ENCODE results near the gene EML6.

EML6 gene

DNA sequence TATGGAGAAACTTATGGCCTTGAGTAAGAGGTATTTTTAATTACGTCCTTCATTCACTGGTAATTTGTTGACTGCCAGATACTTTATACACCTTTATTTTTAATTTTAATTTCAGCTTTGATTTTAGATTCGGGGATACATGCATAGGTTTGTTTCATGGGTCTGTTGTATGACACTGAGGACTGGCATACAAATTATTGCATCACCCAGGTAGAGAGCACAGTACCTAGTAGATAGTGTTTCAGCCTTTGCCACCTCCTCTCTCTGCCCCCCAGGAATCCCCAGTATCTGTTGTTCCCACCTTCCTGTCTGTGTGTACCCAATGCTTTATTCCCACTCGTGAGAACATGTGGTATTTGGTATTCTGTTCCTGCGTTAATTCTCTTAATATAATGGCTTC is 188.8 kb downstream of the EML6 start:
- Histone ChIP-seq H3K27me3 (ENCODE audit: control insufficient read depth in 3 of 3, insufficient read depth in 3 of 3, low read depth in 1 of 3, low read length in 3 of 3) (peaks cover 0 to 4% (median 0%) of the 10 kb centered on the region in 3 experiments), H3K4me1 (ENCODE audit: control insufficient read depth in 2 of 2, insufficient read depth in 1 of 2, low read depth in 1 of 2, low read length in 2 of 2) (no peaks in the 10 kb centered on the region), H2AFZ (ENCODE audit: low read length) (no peak overlapping the region), H2BK5ac (ENCODE audit: low read length) (no peak overlapping the region), H3K27ac (replicated peaks; ENCODE audit: low read length) (no peak overlapping the region), H3K4me3 (ENCODE audit: low read length in 2 of 2) (no peak overlapping the region), H3K18ac (ENCODE audit: low read length) (no peak overlapping the region), H3K9me3 (replicated peaks in 1 of 2; ENCODE audit: control insufficient read depth in 2 of 2, insufficient read depth in 1 of 2, low read depth in 1 of 2, low read length in 2 of 2) (no peaks in the 10 kb centered on the region), H2BK120ac (ENCODE audit: low read depth, low read length) (no peak overlapping the region), H2BK12ac (ENCODE audit: low read length) (no peak overlapping the region), H3K79me1 (ENCODE audit: low read depth, low read length) (no peaks in the 10 kb centered on the region), H3K23ac (ENCODE audit: low read depth, low read length, poor library complexity) (no peak overlapping the region), H3K4ac (ENCODE audit: low read length) (no peak overlapping the region), H3K4me2 (ENCODE audit: insufficient read depth, low read length, poor library complexity, severe bottlenecking) (no peak overlapping the region), H3K14ac (ENCODE audit: low read length) (no peak overlapping the region), H2AK5ac (ENCODE audit: low read depth, low read length) (no peak overlapping the region), H4K91ac (ENCODE audit: low read depth, low read length, poor library complexity) (no peak overlapping the region), H3K36me3 (replicated peaks in 1 of 2; ENCODE audit: control insufficient read depth in 2 of 2, insufficient read depth in 2 of 2, low read length in 2 of 2) (no peaks in the 10 kb centered on the region), H3K9ac (ENCODE audit: low read depth, low read length, poor library complexity) (no peak overlapping the region), H4K8ac (ENCODE audit: low read depth, low read length) (no peak overlapping the region), H2BK15ac (ENCODE audit: low read length) (no peak overlapping the region)
- DNase-seq (ENCODE audit: low spot score) = no peak
- no CpG with 5 or more reads among the region's 4 CpGs for WGBS, 2 donors (ENCODE audit: extremely low coverage in 2 of 2, insufficient read length in 2 of 2, insufficient replicate concordance in 1 of 2)

DNA sequence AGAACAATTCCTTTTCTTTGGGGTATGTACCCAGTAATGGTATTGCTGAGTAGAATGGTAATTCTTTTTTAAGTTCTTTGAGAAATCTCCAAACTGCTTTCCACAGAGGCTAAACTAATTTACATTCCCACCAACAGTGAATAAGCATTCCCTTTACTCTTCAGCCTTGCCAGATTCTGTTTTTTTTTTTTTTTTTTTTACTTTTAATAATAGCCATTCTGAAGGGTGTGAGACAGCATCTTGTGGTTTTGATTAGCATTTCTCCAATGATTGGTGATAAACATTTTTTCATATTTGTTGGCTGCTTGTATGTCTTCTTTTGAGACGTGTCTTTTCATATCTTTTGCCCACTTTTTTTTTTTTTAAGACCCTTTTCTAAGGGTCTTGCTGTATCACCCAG is 189.4 kb downstream of the EML6 start:
- H2BK5ac ChIP-seq (ENCODE audit: low read length) = no peak overlapping the region
- no CpG with 5 or more reads among the region's 1 CpG for WGBS, 2 donors (ENCODE audit: extremely low coverage in 2 of 2, insufficient read length in 2 of 2, insufficient replicate concordance in 1 of 2)
- peaks cover 0 to 4% (median 0%) of the 10 kb centered on the region in 3 experiments for H3K27me3 ChIP-seq (ENCODE audit: control insufficient read depth in 3 of 3, insufficient read depth in 3 of 3, low read depth in 1 of 3, low read length in 3 of 3)
- no peak overlapping the region for H3K4me2 ChIP-seq (ENCODE audit: insufficient read depth, low read length, poor library complexity, severe bottlenecking)
- H2BK120ac ChIP-seq (ENCODE audit: low read depth, low read length) = no peak overlapping the region
- no peaks in the 10 kb centered on the region for H3K9me3 ChIP-seq (replicated peaks in 1 of 2; ENCODE audit: control insufficient read depth in 2 of 2, insufficient read depth in 1 of 2, low read depth in 1 of 2, low read length in 2 of 2)
- no peak overlapping the region for H3K4ac ChIP-seq (ENCODE audit: low read length)
- no peak for DNase-seq (ENCODE audit: low spot score)
- H4K91ac ChIP-seq (ENCODE audit: low read depth, low read length, poor library complexity) = no peak overlapping the region
- H2BK12ac ChIP-seq (ENCODE audit: low read length) = no peak overlapping the region
- no peak overlapping the region for H3K9ac ChIP-seq (ENCODE audit: low read depth, low read length, poor library complexity)
- H2AFZ ChIP-seq (ENCODE audit: low read length) = no peak overlapping the region
- no peaks in the 10 kb centered on the region for H3K4me1 ChIP-seq (ENCODE audit: control insufficient read depth in 2 of 2, insufficient read depth in 1 of 2, low read depth in 1 of 2, low read length in 2 of 2)
- no peak overlapping the region for H3K4me3 ChIP-seq (ENCODE audit: low read length in 2 of 2)
- H4K8ac ChIP-seq (ENCODE audit: low read depth, low read length) = no peak overlapping the region
- H3K23ac ChIP-seq (ENCODE audit: low read depth, low read length, poor library complexity) = no peak overlapping the region
- no peak overlapping the region for H3K27ac ChIP-seq (replicated peaks; ENCODE audit: low read length)
- H3K14ac ChIP-seq (ENCODE audit: low read length) = no peak overlapping the region
- no peak overlapping the region for H2BK15ac ChIP-seq (ENCODE audit: low read length)
- H3K79me1 ChIP-seq (ENCODE audit: low read depth, low read length) = no peaks in the 10 kb centered on the region
- no peak overlapping the region for H2AK5ac ChIP-seq (ENCODE audit: low read depth, low read length)
- no peaks in the 10 kb centered on the region for H3K36me3 ChIP-seq (replicated peaks in 1 of 2; ENCODE audit: control insufficient read depth in 2 of 2, insufficient read depth in 2 of 2, low read length in 2 of 2)
- no peak overlapping the region for H3K18ac ChIP-seq (ENCODE audit: low read length)

DNA sequence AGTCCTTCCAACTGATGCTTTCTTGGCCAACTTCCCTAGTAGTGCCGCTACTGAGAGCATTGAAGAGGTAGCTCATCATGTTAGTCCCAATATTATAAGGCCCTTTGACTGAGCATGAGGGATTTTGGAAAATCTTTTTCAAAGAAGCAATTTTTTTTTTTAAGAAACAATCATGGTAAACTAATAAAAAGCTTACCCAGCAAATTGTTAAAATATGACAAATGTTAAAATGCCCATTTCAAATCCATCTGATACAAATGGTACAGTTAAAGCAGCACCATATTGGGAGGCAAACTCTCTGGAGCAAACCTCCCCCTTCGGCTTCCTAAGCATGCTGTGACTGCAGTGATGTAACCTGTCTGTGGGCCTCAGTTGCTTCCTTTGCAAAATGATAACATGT is 191.2 kb downstream of the EML6 start:
- no peak overlapping the region for H4K91ac ChIP-seq (ENCODE audit: low read depth, low read length, poor library complexity)
- H3K79me1 ChIP-seq (ENCODE audit: low read depth, low read length) = no peaks in the 10 kb centered on the region
- no peak overlapping the region for H3K18ac ChIP-seq (ENCODE audit: low read length)
- no peak overlapping the region for H2AK5ac ChIP-seq (ENCODE audit: low read depth, low read length)
- no peak overlapping the region for H4K8ac ChIP-seq (ENCODE audit: low read depth, low read length)
- H2BK15ac ChIP-seq (ENCODE audit: low read length) = no peak overlapping the region
- H3K9me3 ChIP-seq (replicated peaks in 1 of 2; ENCODE audit: control insufficient read depth in 2 of 2, insufficient read depth in 1 of 2, low read depth in 1 of 2, low read length in 2 of 2) = no peaks in the 10 kb centered on the region
- H3K27me3 ChIP-seq (ENCODE audit: control insufficient read depth in 3 of 3, insufficient read depth in 3 of 3, low read depth in 1 of 3, low read length in 3 of 3) = peaks cover 0 to 8% (median 0%) of the 10 kb centered on the region in 3 experiments
- no CpG with 5 or more reads among the region's 2 CpGs for WGBS, 2 donors (ENCODE audit: extremely low coverage in 2 of 2, insufficient read length in 2 of 2, insufficient replicate concordance in 1 of 2)
- H3K4me1 ChIP-seq (ENCODE audit: control insufficient read depth in 2 of 2, insufficient read depth in 1 of 2, low read depth in 1 of 2, low read length in 2 of 2) = no peaks in the 10 kb centered on the region
- H3K36me3 ChIP-seq (replicated peaks in 1 of 2; ENCODE audit: control insufficient read depth in 2 of 2, insufficient read depth in 2 of 2, low read length in 2 of 2) = no peaks in the 10 kb centered on the region
- no peak overlapping the region for H3K14ac ChIP-seq (ENCODE audit: low read length)
- no peak overlapping the region for H3K4me2 ChIP-seq (ENCODE audit: insufficient read depth, low read length, poor library complexity, severe bottlenecking)
- H3K23ac ChIP-seq (ENCODE audit: low read depth, low read length, poor library complexity) = no peak overlapping the region
- H2AFZ ChIP-seq (ENCODE audit: low read length) = no peak overlapping the region
- H2BK120ac ChIP-seq (ENCODE audit: low read depth, low read length) = no peak overlapping the region
- no peak for DNase-seq (ENCODE audit: low spot score)
- no peak overlapping the region for H2BK5ac ChIP-seq (ENCODE audit: low read length)
- H3K27ac ChIP-seq (replicated peaks; ENCODE audit: low read length) = no peak overlapping the region
- H3K4me3 ChIP-seq (ENCODE audit: low read length in 2 of 2) = no peak overlapping the region
- H3K9ac ChIP-seq (ENCODE audit: low read depth, low read length, poor library complexity) = no peak overlapping the region
- H2BK12ac ChIP-seq (ENCODE audit: low read length) = no peak overlapping the region
- no peak overlapping the region for H3K4ac ChIP-seq (ENCODE audit: low read length)

DNA sequence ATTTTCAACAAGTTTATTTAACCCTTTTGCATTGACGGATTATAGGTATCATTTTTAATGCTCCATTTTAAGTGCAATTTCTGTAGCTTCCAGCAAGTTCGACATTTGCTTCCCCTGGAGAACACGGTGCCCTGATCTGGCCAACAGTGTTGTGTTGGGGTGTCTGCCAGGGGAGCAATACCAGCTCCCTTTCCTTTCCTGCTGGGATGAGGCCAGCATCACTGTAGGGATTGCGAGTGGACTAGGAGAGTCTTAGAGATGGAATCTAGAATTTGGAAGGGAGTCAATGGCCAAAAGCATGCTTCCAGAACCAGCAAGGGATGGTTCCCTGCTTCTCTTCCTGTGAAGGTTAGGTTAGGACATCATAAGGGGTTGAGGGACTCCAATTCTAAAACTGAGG is 191.6 kb downstream of the EML6 start:
- H2BK12ac ChIP-seq (ENCODE audit: low read length) = no peak overlapping the region
- no peak overlapping the region for H2BK5ac ChIP-seq (ENCODE audit: low read length)
- H4K8ac ChIP-seq (ENCODE audit: low read depth, low read length) = no peak overlapping the region
- H3K27ac ChIP-seq (replicated peaks; ENCODE audit: low read length) = no peak overlapping the region
- H3K27me3 ChIP-seq (ENCODE audit: control insufficient read depth in 3 of 3, insufficient read depth in 3 of 3, low read depth in 1 of 3, low read length in 3 of 3) = peaks cover 0 to 8% (median 0%) of the 10 kb centered on the region in 3 experiments
- no peak overlapping the region for H3K23ac ChIP-seq (ENCODE audit: low read depth, low read length, poor library complexity)
- no peak overlapping the region for H2BK120ac ChIP-seq (ENCODE audit: low read depth, low read length)
- H3K36me3 ChIP-seq (replicated peaks in 1 of 2; ENCODE audit: control insufficient read depth in 2 of 2, insufficient read depth in 2 of 2, low read length in 2 of 2) = no peaks in the 10 kb centered on the region
- H2AK5ac ChIP-seq (ENCODE audit: low read depth, low read length) = no peak overlapping the region
- H3K9ac ChIP-seq (ENCODE audit: low read depth, low read length, poor library complexity) = no peak overlapping the region
- H3K18ac ChIP-seq (ENCODE audit: low read length) = no peak overlapping the region
- H3K4me3 ChIP-seq (ENCODE audit: low read length in 2 of 2) = no peak overlapping the region
- H3K9me3 ChIP-seq (replicated peaks in 1 of 2; ENCODE audit: control insufficient read depth in 2 of 2, insufficient read depth in 1 of 2, low read depth in 1 of 2, low read length in 2 of 2) = no peaks in the 10 kb centered on the region
- H4K91ac ChIP-seq (ENCODE audit: low read depth, low read length, poor library complexity) = no peak overlapping the region
- no peak overlapping the region for H2AFZ ChIP-seq (ENCODE audit: low read length)
- H3K79me1 ChIP-seq (ENCODE audit: low read depth, low read length) = no peaks in the 10 kb centered on the region
- no peak overlapping the region for H3K4me2 ChIP-seq (ENCODE audit: insufficient read depth, low read length, poor library complexity, severe bottlenecking)
- DNase-seq (ENCODE audit: low spot score) = no peak
- H2BK15ac ChIP-seq (ENCODE audit: low read length) = no peak overlapping the region
- H3K4ac ChIP-seq (ENCODE audit: low read length) = no peak overlapping the region
- no peaks in the 10 kb centered on the region for H3K4me1 ChIP-seq (ENCODE audit: control insufficient read depth in 2 of 2, insufficient read depth in 1 of 2, low read depth in 1 of 2, low read length in 2 of 2)
- H3K14ac ChIP-seq (ENCODE audit: low read length) = no peak overlapping the region
- no CpG with 5 or more reads among the region's 4 CpGs for WGBS, 2 donors (ENCODE audit: extremely low coverage in 2 of 2, insufficient read length in 2 of 2, insufficient replicate concordance in 1 of 2)

All from neuronal stem cell (in vitro differentiated cells).